ENCODE data around the gene IRF9.
A peak's percentile ranks its signal among the peaks of the same experiment; 100 is the strongest.

The IRF9 gene

DNA sequence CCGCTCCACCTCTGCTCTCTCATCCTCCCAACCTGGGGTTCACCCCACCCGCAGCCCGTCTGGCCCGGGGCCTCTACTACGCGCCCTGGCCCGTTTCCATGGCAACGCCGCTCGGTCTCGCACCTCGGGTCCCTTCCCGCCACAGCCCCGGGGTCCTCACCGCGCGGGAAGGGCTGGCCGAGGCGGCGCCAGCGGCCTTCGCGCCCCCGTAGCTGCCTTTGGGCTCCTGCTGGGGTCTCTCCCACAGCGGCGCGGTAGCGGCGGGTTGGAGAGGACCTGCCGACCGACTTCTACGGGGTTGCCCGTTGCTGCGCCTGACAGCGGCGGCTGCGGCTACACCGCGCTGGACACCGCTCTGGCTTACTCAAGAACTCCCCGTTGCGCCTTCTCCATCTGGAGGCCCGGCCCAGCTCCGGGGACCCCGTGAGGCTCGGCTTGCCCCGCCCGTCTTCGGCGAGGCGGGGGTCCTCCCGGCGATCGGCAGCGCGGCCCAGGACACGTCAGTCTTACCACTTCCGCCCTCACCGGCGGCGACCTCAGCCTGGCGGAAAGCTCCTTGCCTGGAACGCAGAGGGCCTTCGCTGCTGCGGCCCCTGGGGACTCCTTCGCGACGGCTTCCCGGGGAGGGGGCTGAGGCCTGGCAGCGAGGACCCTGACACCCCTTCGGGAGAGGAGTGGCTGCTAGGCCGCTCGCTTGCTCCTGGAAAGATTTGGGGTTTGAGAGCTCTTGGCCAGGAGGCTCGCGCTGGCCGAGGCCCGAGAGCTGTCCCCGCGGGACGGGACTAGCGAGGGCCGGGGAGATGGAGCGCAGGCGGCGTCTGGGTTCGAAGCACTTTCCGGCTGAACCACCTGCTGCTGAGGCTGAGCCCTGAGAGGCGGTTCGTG lies 34.4 kb downstream of the IRF9 start, which contains the start of gene TM9SF1 (continued):
- TF ChIP-seq SP3 (tag by site-specific recombination; IDR thresholded peaks at IDR 0.05) (peak; percentile 78), ZFP3 (tag by site-specific recombination; IDR thresholded peaks at IDR 0.05; ENCODE audit: low read depth) (no peak), ZNF701 (tag by site-specific recombination; IDR thresholded peaks at IDR 0.05) (no peak), ZNF600 (tag by site-specific recombination; IDR thresholded peaks at IDR 0.05) (peak; percentile 73), ZNF292 (tag by site-specific recombination; IDR thresholded peaks at IDR 0.05; ENCODE audit: borderline replicate concordance, low read depth) (no peak), ZNF354C (tag by site-specific recombination; IDR thresholded peaks at IDR 0.05; ENCODE audit: borderline replicate concordance, low read depth) (no peak), ZNF423 (tag by site-specific recombination; IDR thresholded peaks at IDR 0.05) (peak; percentile 100), KLF8 (tag by site-specific recombination; IDR thresholded peaks at IDR 0.05) (peak; percentile 83; the same call in 1 of the 2 replicates), ZBTB48 (tag by site-specific recombination; IDR thresholded peaks at IDR 0.05) (peak; percentile 92), KLF7 (tag by site-specific recombination; IDR thresholded peaks at IDR 0.05; ENCODE audit: borderline replicate concordance) (no peak), ZNF114 (tag by site-specific recombination; IDR thresholded peaks at IDR 0.05) (no peak), SALL2 (tag by site-specific recombination; IDR thresholded peaks at IDR 0.05; ENCODE audit: borderline replicate concordance) (no peak), ZNF785 (tag by site-specific recombination; IDR thresholded peaks at IDR 0.05) (no peak), ZNF140 (tag by site-specific recombination; IDR thresholded peaks at IDR 0.05) (no peak), KLF10 (tag by site-specific recombination; IDR thresholded peaks at IDR 0.05) (peak; percentile 64; the same call in 1 of the 2 replicates), ZNF324 (tag by site-specific recombination; IDR thresholded peaks at IDR 0.05) (peak; percentile 88; the same call in 1 of the 2 replicates), ZNF311 (tag by site-specific recombination; IDR thresholded peaks at IDR 0.05; ENCODE audit: borderline replicate concordance) (no peak), ZBTB17 (tag by site-specific recombination; IDR thresholded peaks at IDR 0.05) (peak; percentile 98), SP7 (tag by site-specific recombination; IDR thresholded peaks at IDR 0.05) (peak; percentile 71; the same call in 1 of the 2 replicates), ZEB2 (tag by site-specific recombination; IDR thresholded peaks at IDR 0.05) (peak; percentile 89), ZNF654 (tag by site-specific recombination; IDR thresholded peaks at IDR 0.05; ENCODE audit: low read depth) (no peak), GLIS2 (tag by site-specific recombination; IDR thresholded peaks at IDR 0.05) (peak; percentile 88), ZBTB8A (tag by site-specific recombination; IDR thresholded peaks at IDR 0.05) (peak; percentile 72), ZNF768 (tag by site-specific recombination; IDR thresholded peaks at IDR 0.05) (no peak), ZNF302 (tag by site-specific recombination; IDR thresholded peaks at IDR 0.05; ENCODE audit: low read depth) (no peak), SP2 (tag by site-specific recombination; IDR thresholded peaks at IDR 0.05) (peak; percentile 71), ZNF23 (tag by site-specific recombination; IDR thresholded peaks at IDR 0.05; ENCODE audit: borderline replicate concordance) (no peak), HOXD13 (CRISPR knock-in tag; IDR thresholded peaks at IDR 0.05; ENCODE audit: borderline replicate concordance) (no peak), ZNF112 (tag by site-specific recombination; IDR thresholded peaks at IDR 0.05) (no peak), SCRT2 (tag by site-specific recombination; IDR thresholded peaks at IDR 0.05) (peak; percentile 98), OSR2 (tag by site-specific recombination; IDR thresholded peaks at IDR 0.05) (peak; percentile 15; the same call in 1 of the 2 replicates), ZNF514 (tag by site-specific recombination; IDR thresholded peaks at IDR 0.05) (no peak), ZNF169 (tag by site-specific recombination; IDR thresholded peaks at IDR 0.05) (no peak), GLIS1 (tag by site-specific recombination; IDR thresholded peaks at IDR 0.05) (peak; percentile 87), ZNF239 (tag by site-specific recombination; IDR thresholded peaks at IDR 0.05) (no peak), ZNF560 (tag by site-specific recombination; IDR thresholded peaks at IDR 0.05; ENCODE audit: borderline replicate concordance) (no peak), ZNF211 (tag by site-specific recombination; IDR thresholded peaks at IDR 0.05; ENCODE audit: low read depth) (no peak), ZNF146 (tag by site-specific recombination; IDR thresholded peaks at IDR 0.05) (no peak), ZNF350 (tag by site-specific recombination; IDR thresholded peaks at IDR 0.05) (no peak), ZXDB (tag by site-specific recombination; IDR thresholded peaks at IDR 0.05) (peak; percentile 99), ZNF549 (tag by site-specific recombination; IDR thresholded peaks at IDR 0.05) (no peak), ZNF561 (tag by site-specific recombination; IDR thresholded peaks at IDR 0.05; ENCODE audit: borderline replicate concordance) (peak; percentile 84), KLF16 (tag by site-specific recombination; IDR thresholded peaks at IDR 0.05) (peak; percentile 63; the same call in 1 of the 2 replicates)
- TF ChIP-seq, protein P1, sequence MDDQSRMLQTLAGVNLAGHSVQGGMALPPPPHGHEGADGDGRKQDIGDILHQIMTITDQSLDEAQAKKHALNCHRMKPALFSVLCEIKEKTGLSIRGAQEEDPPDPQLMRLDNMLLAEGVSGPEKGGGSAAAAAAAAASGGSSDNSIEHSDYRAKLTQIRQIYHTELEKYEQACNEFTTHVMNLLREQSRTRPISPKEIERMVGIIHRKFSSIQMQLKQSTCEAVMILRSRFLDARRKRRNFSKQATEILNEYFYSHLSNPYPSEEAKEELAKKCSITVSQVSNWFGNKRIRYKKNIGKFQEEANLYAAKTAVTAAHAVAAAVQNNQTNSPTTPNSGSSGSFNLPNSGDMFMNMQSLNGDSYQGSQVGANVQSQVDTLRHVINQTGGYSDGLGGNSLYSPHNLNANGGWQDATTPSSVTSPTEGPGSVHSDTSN (CRISPR knock-in tag; IDR thresholded peaks at IDR 0.05), result peak; percentile 32; the same call in 1 of the 2 replicates
